HL-60/S4 treated with phorbol 12-myristate 13-acetate at 8.2 ng/mL for 4 days and 3 days (cell line): Measurements from ENCODE around the gene BMERB1.
"Not testable (repeated sequence)": the region's sequence is repeated elsewhere in the genome, so short reads cannot be mapped to it uniquely, and the experiment has no call there.

Experiments used
- in situ Hi-C: fragments of 300-500 bp; cut with MboI; formaldehyde crosslinking; loops from 2 replicates; pipeline ENCODE4 v1.15.0; 2022; ENCODE audit warnings: low sequenced_read_pairs

Gene BMERB1

GRCh38 chr16:15607221-15607699 is 172.9 kb downstream of the BMERB1 start:
- in situ Hi-C loops = not testable (repeated sequence)

DNA sequence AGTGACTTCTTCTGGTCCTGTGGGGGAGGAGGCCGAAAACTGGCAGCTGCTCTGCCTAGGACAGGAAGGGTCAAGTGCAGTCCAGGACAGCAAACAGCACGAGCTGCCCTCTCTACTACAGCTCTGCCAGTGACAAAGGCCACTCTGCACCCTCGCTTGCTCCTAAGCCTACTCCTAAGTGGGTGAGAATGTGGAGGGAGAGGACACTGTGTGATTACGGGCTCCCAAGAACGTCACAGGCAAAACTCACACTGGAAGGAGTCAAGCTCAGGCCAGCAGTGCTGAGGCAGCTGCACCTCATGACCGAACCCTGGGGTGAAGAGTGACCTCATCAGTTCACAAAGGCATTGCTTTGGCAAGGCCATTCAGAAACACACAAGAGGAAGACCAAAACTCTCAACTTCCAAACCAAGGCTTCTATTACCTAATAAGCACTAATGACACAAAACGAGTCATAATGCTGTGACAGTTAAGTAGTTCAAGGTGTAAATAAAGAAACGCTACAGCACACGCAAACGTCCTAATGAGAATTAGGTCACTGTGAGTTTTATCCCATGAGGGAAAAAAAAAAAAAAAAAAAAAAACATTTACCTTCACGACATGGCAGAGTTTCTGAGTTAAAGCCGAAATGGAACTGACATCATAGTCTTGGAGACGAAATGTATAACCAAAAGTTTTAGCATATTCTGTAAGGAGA is 173.5 kb downstream of the BMERB1 start:
- in situ Hi-C loops = no loop called here

- in situ Hi-C loops = no loop called here
These were observed 174.3 kb downstream of the BMERB1 start for GRCh38 chr16:15608398-15609285.

GRCh38 chr16:15609286-15609649 is 174.9 kb downstream of the BMERB1 start:
- in situ Hi-C loops = no loop called here

DNA sequence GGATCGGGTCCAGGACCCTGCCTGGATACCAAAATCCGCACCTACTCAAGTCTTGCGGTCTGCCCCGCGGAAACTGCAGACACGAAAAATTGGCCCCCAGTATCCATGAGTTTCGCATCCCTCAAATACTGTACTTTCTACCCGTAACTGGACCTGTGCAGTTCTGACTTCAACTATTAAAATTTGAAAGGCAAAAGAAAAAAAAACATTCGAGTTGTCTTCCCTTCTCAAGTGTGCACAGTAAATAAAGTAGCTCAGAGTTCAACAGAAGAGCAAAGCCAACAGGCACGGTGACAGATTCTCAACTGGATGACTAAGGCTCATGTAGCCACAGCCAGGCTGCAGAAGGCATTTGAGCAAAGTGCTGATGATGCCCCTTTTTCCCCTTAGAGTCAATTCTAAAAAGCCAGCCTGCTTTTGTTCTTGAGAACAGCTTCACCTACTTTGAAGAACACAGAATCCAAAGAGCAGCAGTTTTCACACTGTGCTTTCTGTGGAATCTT is 176.0 kb downstream of the BMERB1 start:
- in situ Hi-C loops = no loop called here

GRCh38 chr16:15611610-15612009 is 177.2 kb downstream of the BMERB1 start:
- in situ Hi-C loops = no loop called here

DNA sequence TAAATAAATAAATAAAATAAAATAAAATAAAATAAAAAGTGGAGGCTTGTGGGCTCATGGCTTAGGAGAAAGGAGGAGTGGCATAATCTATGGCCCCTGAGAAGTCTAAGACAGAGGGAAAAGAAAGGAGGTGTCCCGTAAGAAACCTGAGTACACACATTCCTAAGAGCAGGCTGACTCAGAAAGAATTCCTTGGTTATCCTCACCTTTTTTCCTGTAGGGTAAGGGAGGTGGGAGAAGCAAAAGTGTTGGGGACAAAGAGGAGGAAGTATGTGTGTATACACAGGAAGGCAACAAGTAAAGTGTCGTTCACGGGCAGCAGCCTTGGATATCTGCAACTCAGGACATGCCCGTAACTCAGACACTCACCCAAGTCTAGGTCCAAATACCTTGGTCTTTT is 179.3 kb downstream of the BMERB1 start:
- in situ Hi-C loops = no loop called here

DNA sequence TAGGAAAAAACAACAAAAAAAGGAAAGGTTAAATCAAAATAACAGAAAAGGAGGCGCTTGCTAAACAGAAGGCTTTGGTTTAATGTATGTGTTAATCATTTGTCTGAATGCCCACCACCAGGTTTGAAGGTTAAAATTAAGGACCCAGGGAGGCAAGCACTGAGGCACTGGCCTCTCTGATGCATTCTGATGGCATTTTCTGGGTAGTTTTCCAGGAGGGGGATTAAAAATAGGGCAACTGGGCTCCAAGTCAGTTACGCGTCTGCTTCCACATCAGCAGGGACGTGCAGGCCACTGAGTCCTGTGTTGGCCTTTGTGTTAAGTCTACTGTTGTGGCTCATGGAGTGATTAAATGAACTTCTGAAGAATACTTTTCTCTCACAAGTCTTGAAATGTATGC is 181.6 kb downstream of the BMERB1 start:
- in situ Hi-C loops = no loop called here

- in situ Hi-C loops = no loop called here
These were observed 182.2 kb downstream of the BMERB1 start for GRCh38 chr16:15616475-15617165.

GRCh38 chr16:15617901-15618300 is 183.5 kb downstream of the BMERB1 start:
- in situ Hi-C loops = no loop called here

DNA sequence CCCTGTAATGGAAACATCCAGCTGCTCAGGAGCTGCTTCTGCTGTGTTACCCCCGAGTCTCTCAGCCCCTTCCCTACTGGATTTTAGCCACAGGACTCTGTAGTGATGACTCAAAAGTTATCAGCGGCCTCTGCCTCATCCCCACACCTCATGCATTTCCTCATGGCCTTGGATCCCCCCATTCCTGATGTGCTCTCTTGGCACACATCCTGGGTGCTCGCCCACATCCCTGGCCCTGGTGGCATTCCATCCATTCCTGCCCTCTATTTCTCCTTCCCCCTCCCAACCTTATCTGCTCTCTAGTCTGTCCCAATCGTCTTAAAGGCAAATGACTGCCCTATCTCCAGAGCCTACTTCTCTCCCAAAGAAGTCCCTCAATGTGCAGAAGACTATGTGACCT is 184.0 kb downstream of the BMERB1 start:
- in situ Hi-C loops = no loop called here

- in situ Hi-C loops = no loop called here
These were observed 186.3 kb downstream of the BMERB1 start for GRCh38 chr16:15620611-15621195.

- in situ Hi-C loops = no loop called here
These were observed 187.1 kb downstream of the BMERB1 start for GRCh38 chr16:15621456-15621855.

GRCh38 chr16:15621889-15622288 is 187.5 kb downstream of the BMERB1 start:
- in situ Hi-C loops = no loop called here

DNA sequence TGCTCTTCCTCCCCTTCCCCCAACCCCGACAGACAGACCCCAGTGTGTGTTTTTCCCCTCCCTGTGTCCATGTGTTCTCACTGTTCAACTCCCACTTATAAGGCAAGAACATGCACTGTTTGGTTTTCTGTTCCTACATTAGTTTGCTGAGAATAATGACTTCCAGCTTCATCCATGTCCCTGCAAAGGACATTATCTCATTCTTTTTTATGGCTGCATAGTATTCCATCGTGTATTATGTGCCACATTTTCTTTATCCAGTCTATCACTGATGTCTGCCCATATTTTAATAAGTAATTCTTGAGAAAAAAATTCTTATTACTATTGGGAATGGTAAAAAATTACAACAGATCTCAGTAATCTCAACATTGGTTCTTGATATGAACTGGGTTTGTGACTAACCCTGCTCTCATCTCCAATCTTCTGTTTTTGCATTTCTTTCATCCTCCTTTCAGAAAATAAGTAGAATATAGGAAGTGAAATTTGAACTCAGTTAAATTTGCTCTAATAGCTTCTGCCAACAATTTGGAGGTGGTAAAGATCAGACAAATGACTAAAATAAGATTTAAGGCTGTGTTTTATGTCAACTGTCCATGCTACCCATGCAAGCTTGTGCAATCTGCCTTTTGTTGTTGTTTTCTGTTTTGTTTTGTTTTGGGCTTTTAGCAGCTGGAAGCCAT is 197.5 kb downstream of the BMERB1 start:
- in situ Hi-C loops = no loop called here

DNA sequence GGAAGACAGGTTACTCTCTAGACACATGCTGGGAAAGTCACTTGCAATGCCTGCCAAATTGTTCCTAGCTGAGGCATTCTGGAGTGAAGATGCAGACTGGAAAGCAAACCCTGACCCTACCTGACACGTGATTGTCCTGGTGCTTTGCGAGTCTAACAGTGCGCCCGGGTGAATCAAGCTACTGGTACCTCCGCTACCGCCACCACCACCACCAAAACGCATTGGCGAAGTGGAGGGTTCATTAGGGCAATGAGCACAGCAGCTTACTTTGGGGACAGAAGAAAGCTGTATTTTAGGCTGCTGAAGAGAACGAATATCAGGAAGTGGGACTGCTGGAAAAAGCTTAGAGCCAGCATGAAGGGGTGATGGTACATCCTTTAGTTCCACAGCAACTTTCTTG is 201.5 kb downstream of the BMERB1 start:
- in situ Hi-C loops = no loop called here

- in situ Hi-C loops = no loop called here
These were observed 202.0 kb downstream of the BMERB1 start for GRCh38 chr16:15636392-15636873.
